Measurements from ENCODE around the gene MAPK6. TPM values are rescaled to one million over a fixed set of nuclear protein-coding genes. Genes with fewer than 3 reads are reported as not detected.

Gene MAPK6
- total RNA-seq, 2 donors from 2014 or later, result 80.2 to 81.6 TPM

GRCh38 chr15:52037889-52038505, 19.0 kb downstream of the MAPK6 start:
- no peak overlapping the region for H3K27ac Mint-ChIP-seq
- Histone ChIP-seq H3K9me3 (ENCODE audit: control insufficient read depth, low read length) (peaks cover 6% of the 10 kb centered on the region), H3K4me1 (ENCODE audit: control insufficient read depth, insufficient read depth, low read length) (peaks cover 15% of the 10 kb centered on the region), H3K27ac (ENCODE audit: low read depth, low read length) (no peak overlapping the region), H3K4me3 (ENCODE audit: low read length) (no peak overlapping the region), H3K27me3 (ENCODE audit: control insufficient read depth, insufficient read depth, low read length, poor library complexity, severe bottlenecking) (no peaks in the 10 kb centered on the region), H3K9ac (ENCODE audit: extremely low read depth, low read length, poor library complexity, severe bottlenecking) (no peak overlapping the region), H3K36me3 (ENCODE audit: control insufficient read depth, insufficient read depth, low read length) (peaks cover 4% of the 10 kb centered on the region)
- no peak overlapping the region for H3K4me3 Mint-ChIP-seq
- H3K36me3 Mint-ChIP-seq (ENCODE audit: low read depth), result peaks cover 23% of the 10 kb centered on the region
- H3K27me3 Mint-ChIP-seq (ENCODE audit: insufficient read depth), result no peaks in the 10 kb centered on the region
- no peak for DNase-seq
- H3K9me3 Mint-ChIP-seq, result peaks cover 2% of the 10 kb centered on the region
- 87 to 100% methylated on average over 1 to 2 of the region's 2 CpGs for WGBS, 2 experiments (ENCODE audit: insufficient coverage in 1 of 2, insufficient read length in 1 of 2)
- peaks cover 49% of the 10 kb centered on the region for H3K4me1 Mint-ChIP-seq
- TF ChIP-seq CTCF (conservative IDR thresholded peaks at IDR 0.05), result no peak

- Mint-ChIP-seq H3K9me3 (no peaks in the 10 kb centered on the region), H3K27me3 (ENCODE audit: insufficient read depth) (no peaks in the 10 kb centered on the region), H3K4me1 (peaks cover 45% of the 10 kb centered on the region), H3K4me3 (no peak overlapping the region), H3K36me3 (ENCODE audit: low read depth) (peaks cover 4% of the 10 kb centered on the region), H3K27ac (peak overlapping the region; percentile 5)
- H3K4me3 ChIP-seq (ENCODE audit: low read length), result no peak overlapping the region
- H3K9me3 ChIP-seq (ENCODE audit: control insufficient read depth, low read length), result no peaks in the 10 kb centered on the region
- H3K27ac ChIP-seq (ENCODE audit: low read depth, low read length), result peak overlapping the region; percentile 16
- 83 to 85% methylated on average over 1 to 3 of the region's 3 CpGs for WGBS, 2 experiments (ENCODE audit: insufficient coverage in 1 of 2, insufficient read length in 1 of 2)
- peak overlapping the region; percentile 8 for H3K9ac ChIP-seq (ENCODE audit: extremely low read depth, low read length, poor library complexity, severe bottlenecking)
- TF ChIP-seq CTCF (conservative IDR thresholded peaks at IDR 0.05), result no peak
- DNase-seq, result no peak
- H3K4me1 ChIP-seq (ENCODE audit: control insufficient read depth, insufficient read depth, low read length), result peaks cover 15% of the 10 kb centered on the region
- H3K36me3 ChIP-seq (ENCODE audit: control insufficient read depth, insufficient read depth, low read length), result peaks cover under 1% of the 10 kb centered on the region
- H3K27me3 ChIP-seq (ENCODE audit: control insufficient read depth, insufficient read depth, low read length, poor library complexity, severe bottlenecking), result no peaks in the 10 kb centered on the region
Measured at GRCh38 chr15:52039925-52040781, 21.1 kb downstream of the MAPK6 start.

GRCh38 chr15:52042051-52042851, 23.2 kb downstream of the MAPK6 start:
- no peaks in the 10 kb centered on the region for H3K9me3 Mint-ChIP-seq
- Histone ChIP-seq H3K4me1 (ENCODE audit: control insufficient read depth, insufficient read depth, low read length) (peaks cover 15% of the 10 kb centered on the region), H3K9me3 (ENCODE audit: control insufficient read depth, low read length) (no peaks in the 10 kb centered on the region), H3K27me3 (ENCODE audit: control insufficient read depth, insufficient read depth, low read length, poor library complexity, severe bottlenecking) (no peaks in the 10 kb centered on the region), H3K9ac (ENCODE audit: extremely low read depth, low read length, poor library complexity, severe bottlenecking) (no peak overlapping the region), H3K27ac (ENCODE audit: low read depth, low read length) (no peak overlapping the region), H3K4me3 (ENCODE audit: low read length) (no peak overlapping the region), H3K36me3 (ENCODE audit: control insufficient read depth, insufficient read depth, low read length) (peaks cover 16% of the 10 kb centered on the region)
- peak overlapping the region; percentile 40 for H3K27ac Mint-ChIP-seq
- peaks cover 40% of the 10 kb centered on the region for H3K4me1 Mint-ChIP-seq
- peaks cover 15% of the 10 kb centered on the region for H3K36me3 Mint-ChIP-seq (ENCODE audit: low read depth)
- DNase-seq, result no peak
- 93 to 100% methylated on average over 5 to 6 of the region's 6 CpGs for WGBS, 2 experiments (ENCODE audit: insufficient coverage in 1 of 2, insufficient read length in 1 of 2)
- no peak overlapping the region for H3K4me3 Mint-ChIP-seq
- no peak for TF ChIP-seq CTCF (conservative IDR thresholded peaks at IDR 0.05)
- no peaks in the 10 kb centered on the region for H3K27me3 Mint-ChIP-seq (ENCODE audit: insufficient read depth)
